Measurements from ENCODE around the gene NTRK3. TPM values are rescaled to one million over a fixed set of nuclear protein-coding genes. Genes with fewer than 3 reads are reported as not detected.

The NTRK3 gene
- total RNA-seq, 2 donors from 2014 or later, result 34.3 to 94.1 TPM

GRCh38 chr15:88196961-88197360 is 59.6 kb downstream of the NTRK3 start:
- intact Hi-C loops (cut with DNase I), result no loop called here
- DNase-seq (ENCODE audit: low spot score), result no peak

- intact Hi-C loops (cut with DNase I), result no loop called here
- DNase-seq (ENCODE audit: low spot score), result no peak
These were observed 62.4 kb downstream of the NTRK3 start for GRCh38 chr15:88194162-88194561.

GRCh38 chr15:88193415-88193814 is 63.1 kb downstream of the NTRK3 start:
- intact Hi-C loops (cut with DNase I), result no loop called here
- no peak for DNase-seq (ENCODE audit: low spot score)

GRCh38 chr15:88191812-88192165 is 64.8 kb downstream of the NTRK3 start:
- intact Hi-C loops (cut with DNase I), result no loop called here

GRCh38 chr15:88190232-88190631 is 66.3 kb downstream of the NTRK3 start:
- intact Hi-C loops (cut with DNase I), result no loop called here
- no peak for DNase-seq (ENCODE audit: low spot score)

More at GRCh38 chr15:88191812-88192165, 64.8 kb downstream of the NTRK3 start:
- no peak for DNase-seq (ENCODE audit: low spot score)

GRCh38 chr15:88188300-88188699 is 68.2 kb downstream of the NTRK3 start:
- intact Hi-C loops (cut with DNase I), result no loop called here
- DNase-seq (ENCODE audit: low spot score), result no peak

GRCh38 chr15:88187195-88187594 is 69.3 kb downstream of the NTRK3 start:
- no peak for DNase-seq (ENCODE audit: low spot score)
- intact Hi-C loops (cut with DNase I), result no loop called here

- intact Hi-C loops (cut with DNase I), result no loop called here
- no peak for DNase-seq (ENCODE audit: low spot score)
These were observed 71.0 kb downstream of the NTRK3 start for GRCh38 chr15:88185584-88185983.

- DNase-seq (ENCODE audit: low spot score), result no peak
- intact Hi-C loops (cut with DNase I), result loop anchor here in 1 of 2 donors (5.0 kb wide), 1 partner anchor 349 kb away; no protein-coding TSS in a partner anchor
These were observed 74.9 kb downstream of the NTRK3 start for GRCh38 chr15:88181613-88182012.

- no peak for DNase-seq (ENCODE audit: low spot score)
- intact Hi-C loops (cut with DNase I), result no loop called here
These were observed 77.0 kb downstream of the NTRK3 start for GRCh38 chr15:88179562-88179961.

GRCh38 chr15:88178631-88179030 is 77.9 kb downstream of the NTRK3 start:
- intact Hi-C loops (cut with DNase I), result no loop called here
- DNase-seq (ENCODE audit: low spot score), result no peak

- no peak for DNase-seq (ENCODE audit: low spot score)
- intact Hi-C loops (cut with DNase I), result no loop called here
These were observed 79.1 kb downstream of the NTRK3 start for GRCh38 chr15:88177451-88177850.

- DNase-seq (ENCODE audit: low spot score), result no peak
- intact Hi-C loops (cut with DNase I), result no loop called here
These were observed 82.0 kb downstream of the NTRK3 start for GRCh38 chr15:88174571-88174970.

- intact Hi-C loops (cut with DNase I), result no loop called here
- DNase-seq (ENCODE audit: low spot score), result no peak
These were observed 90.2 kb downstream of the NTRK3 start for GRCh38 chr15:88166082-88166993.

- intact Hi-C loops (cut with DNase I), result no loop called here
- DNase-seq (ENCODE audit: low spot score), result no peak
These were observed 94.9 kb downstream of the NTRK3 start for GRCh38 chr15:88161636-88162035.

GRCh38 chr15:88155310-88155709 is 101.2 kb downstream of the NTRK3 start:
- DNase-seq (ENCODE audit: low spot score), result no peak
- intact Hi-C loops (cut with DNase I), result no loop called here

- intact Hi-C loops (cut with DNase I), result no loop called here
- no peak for DNase-seq (ENCODE audit: low spot score)
These were observed 103.9 kb downstream of the NTRK3 start for GRCh38 chr15:88152672-88153071.

GRCh38 chr15:88147760-88148159 is 108.8 kb downstream of the NTRK3 start:
- DNase-seq (ENCODE audit: low spot score), result no peak
- intact Hi-C loops (cut with DNase I), result no loop called here

GRCh38 chr15:88144921-88145653 is 111.5 kb downstream of the NTRK3 start:
- intact Hi-C loops (cut with DNase I), result no loop called here
- no peak for DNase-seq (ENCODE audit: low spot score)

- intact Hi-C loops (cut with DNase I), result no loop called here
- DNase-seq (ENCODE audit: low spot score), result no peak
These were observed 114.4 kb downstream of the NTRK3 start for GRCh38 chr15:88142121-88142520.

Data from posterior vena cava (tissue), 2 donors.